Measurements from ENCODE around the gene RGMB. TPM values are rescaled to one million over a fixed set of nuclear protein-coding genes. Genes with fewer than 3 reads are reported as not detected.

RGMB gene
- polyA plus RNA-seq, 1 of the 3 experiments (the other 2 are of a cell fraction): 86.7 TPM

DNA sequence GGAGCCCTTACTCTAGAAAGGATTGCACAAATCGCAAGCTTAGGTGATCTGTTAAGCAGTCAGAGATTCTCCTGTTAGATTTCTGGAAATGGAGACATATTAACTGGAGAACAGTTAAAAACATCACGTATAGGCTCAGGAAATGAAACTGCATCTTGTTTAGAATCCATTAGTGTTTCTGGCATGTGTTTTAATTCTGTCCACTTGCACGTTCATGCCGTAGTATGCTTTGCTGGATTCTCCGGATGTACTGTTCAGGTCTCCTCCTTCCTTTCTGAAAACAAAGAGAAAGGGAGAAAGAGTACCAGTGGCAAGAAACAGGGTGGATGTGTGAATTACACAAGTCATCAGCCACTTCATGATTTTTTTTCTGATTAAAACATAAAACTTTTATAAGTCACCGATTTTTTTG is 2.5 kb upstream of the RGMB start:
- H3K27me3 ChIP-seq (ENCODE audit: insufficient read depth): no peaks in the 10 kb centered on the region
- DNase-seq: peak; percentile 20
- peak overlapping the region; percentile 83 to 90 for H3K4me3 ChIP-seq (ENCODE audit: low read depth in 2 of 2, low read length in 1 of 2)
- H4K20me1 ChIP-seq (ENCODE audit: insufficient read depth): peaks cover 20% of the 10 kb centered on the region
- peak overlapping the region; percentile 99 for H3K9ac ChIP-seq
- peaks cover 30% of the 10 kb centered on the region for H3F3A ChIP-seq (replicated peaks; ENCODE audit: insufficient read depth)
- H3K4me2 ChIP-seq: peak overlapping the region; percentile 90
- H3K27ac ChIP-seq (ENCODE audit: low read depth in 2 of 2, low read length in 1 of 2): peak overlapping the region; percentile 71 to 96
- H3K9me3 ChIP-seq: no peaks in the 10 kb centered on the region
- CTCF ChIA-PET: interaction anchor here (0.7 to 13.6 kb wide), 14 partner anchors 12 to 158 kb away, joined by 3 to 409 read pairs (median 4); partner anchors contain the start of gene CHD1
- H3K4me1 ChIP-seq (ENCODE audit: control insufficient read depth in 1 of 2, insufficient read depth in 2 of 2, low read depth in 1 of 2, low read length in 1 of 2): peaks cover 9 to 18% of the 10 kb centered on the region in 2 experiments; a peak in 3 of 4 replicates
- peaks cover 0 to 31% of the 10 kb centered on the region in 2 experiments for H3K36me3 ChIP-seq (replicated peaks in 1 of 2; ENCODE audit: control insufficient read depth in 1 of 2, insufficient read depth in 2 of 2, low read length in 1 of 2)
- WGBS (ENCODE audit: low lambda C conversion rate): 0% methylated on average over 6 of the region's 6 CpGs
- H3K9me2 ChIP-seq: no peaks in the 10 kb centered on the region
- TF ChIP-seq, protein P1, sequence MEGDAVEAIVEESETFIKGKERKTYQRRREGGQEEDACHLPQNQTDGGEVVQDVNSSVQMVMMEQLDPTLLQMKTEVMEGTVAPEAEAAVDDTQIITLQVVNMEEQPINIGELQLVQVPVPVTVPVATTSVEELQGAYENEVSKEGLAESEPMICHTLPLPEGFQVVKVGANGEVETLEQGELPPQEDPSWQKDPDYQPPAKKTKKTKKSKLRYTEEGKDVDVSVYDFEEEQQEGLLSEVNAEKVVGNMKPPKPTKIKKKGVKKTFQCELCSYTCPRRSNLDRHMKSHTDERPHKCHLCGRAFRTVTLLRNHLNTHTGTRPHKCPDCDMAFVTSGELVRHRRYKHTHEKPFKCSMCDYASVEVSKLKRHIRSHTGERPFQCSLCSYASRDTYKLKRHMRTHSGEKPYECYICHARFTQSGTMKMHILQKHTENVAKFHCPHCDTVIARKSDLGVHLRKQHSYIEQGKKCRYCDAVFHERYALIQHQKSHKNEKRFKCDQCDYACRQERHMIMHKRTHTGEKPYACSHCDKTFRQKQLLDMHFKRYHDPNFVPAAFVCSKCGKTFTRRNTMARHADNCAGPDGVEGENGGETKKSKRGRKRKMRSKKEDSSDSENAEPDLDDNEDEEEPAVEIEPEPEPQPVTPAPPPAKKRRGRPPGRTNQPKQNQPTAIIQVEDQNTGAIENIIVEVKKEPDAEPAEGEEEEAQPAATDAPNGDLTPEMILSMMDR (IDR thresholded peaks at IDR 0.05): no peak
- TF ChIP-seq POLR2AphosphoS5 (IDR thresholded peaks at IDR 0.05; ENCODE audit: low read depth, low read length): peak; percentile 3; the same call in 1 of the 2 replicates
- H3K79me2 ChIP-seq (ENCODE audit: insufficient read depth): peaks cover 65% of the 10 kb centered on the region
- H2AFZ ChIP-seq (ENCODE audit: low read depth): peak overlapping the region; percentile 17; the same call in 1 of the 2 replicates
- POLR2A ChIA-PET: interaction anchor here (0.6 kb wide), 1 partner anchor 1163 kb away, joined by 3 read pairs; no protein-coding TSS in a partner anchor

DNA sequence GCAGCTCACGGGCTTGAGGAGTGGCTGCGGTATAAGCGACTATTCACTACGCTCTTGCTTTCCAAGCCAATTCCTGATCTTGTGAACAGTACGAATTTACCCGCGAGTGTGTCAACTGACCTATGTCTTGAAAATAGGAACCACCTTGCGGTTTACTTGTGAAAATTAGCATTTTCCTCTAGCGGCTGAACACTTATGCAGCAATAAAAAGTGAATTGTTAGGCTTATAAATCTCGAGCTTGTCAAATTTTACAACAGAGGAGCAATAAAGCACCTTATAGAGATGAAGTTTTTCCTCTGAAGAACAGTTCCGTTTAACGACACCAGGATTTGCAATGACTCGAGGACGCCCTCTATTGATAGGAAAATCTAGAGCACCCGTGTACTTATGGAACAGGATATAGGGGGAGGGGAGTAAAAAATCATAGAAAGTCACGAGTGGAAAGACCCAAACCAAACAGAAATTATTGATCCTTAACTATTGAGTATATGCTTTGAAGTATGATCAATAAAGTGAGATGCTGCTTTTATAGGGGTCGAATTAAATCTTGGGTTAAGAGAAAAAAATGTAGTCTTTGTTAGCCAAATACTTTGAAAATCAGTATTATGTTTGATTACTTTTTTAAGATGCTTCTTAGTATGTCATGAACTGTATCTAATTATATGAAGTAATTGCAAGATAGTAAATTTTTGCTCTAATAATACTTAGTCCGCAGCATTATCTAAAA is 1.9 kb upstream of the RGMB start:
- ChIA-PET POLR2A (interaction anchor here (0.6 kb wide), 2 partner anchors 1164 to 1926 kb away, joined by 3 to 7 read pairs; no protein-coding TSS in a partner anchor), CTCF (interaction anchor here (0.7 to 13.6 kb wide), 18 partner anchors 12 to 1540 kb away, joined by 3 to 409 read pairs (median 4); partner anchors contain the start of gene CHD1)
- Histone ChIP-seq H3K9ac (peak overlapping the region; percentile 99), H3F3A (replicated peaks; ENCODE audit: insufficient read depth) (peaks cover 30% of the 10 kb centered on the region), H4K20me1 (ENCODE audit: insufficient read depth) (peaks cover 26% of the 10 kb centered on the region), H3K36me3 (replicated peaks in 1 of 2; ENCODE audit: control insufficient read depth in 1 of 2, insufficient read depth in 2 of 2, low read length in 1 of 2) (peaks cover 0 to 36% of the 10 kb centered on the region in 2 experiments), H3K79me2 (ENCODE audit: insufficient read depth) (peaks cover 71% of the 10 kb centered on the region), H3K9me3 (no peaks in the 10 kb centered on the region), H3K27ac (ENCODE audit: low read depth in 2 of 2, low read length in 1 of 2) (peak overlapping the region; percentile 71 to 96; a peak in 3 of 4 replicates), H2AFZ (ENCODE audit: low read depth) (no peak overlapping the region; the same call in 1 of the 2 replicates), H3K4me2 (peak overlapping the region; percentile 90), H3K4me3 (ENCODE audit: low read depth in 2 of 2, low read length in 1 of 2) (peak overlapping the region; percentile 83 to 90), H3K27me3 (ENCODE audit: insufficient read depth) (no peaks in the 10 kb centered on the region), H3K4me1 (ENCODE audit: control insufficient read depth in 1 of 2, insufficient read depth in 2 of 2, low read depth in 1 of 2, low read length in 1 of 2) (peaks cover 9 to 18% of the 10 kb centered on the region in 2 experiments; a peak in 3 of 4 replicates), H3K9me2 (no peaks in the 10 kb centered on the region)
- 4% methylated on average over 18 of the region's 18 CpGs for WGBS (ENCODE audit: low lambda C conversion rate)
- DNase-seq: peak; percentile 75
- TF ChIP-seq YY1 (IDR thresholded peaks at IDR 0.05; ENCODE audit: low read depth) (no peak), RXRA (IDR thresholded peaks at IDR 0.05; ENCODE audit: borderline replicate concordance, low read depth) (no peak), TCF12 (IDR thresholded peaks at IDR 0.05) (0 out of 2 replicates have a peak, but pooled peaks have one; percentile 30), EZH2phosphoT487 (IDR thresholded peaks at IDR 0.05; ENCODE audit: borderline replicate concordance, low read depth) (no peak), MXI1 (IDR thresholded peaks at IDR 0.05; ENCODE audit: low read depth, low read length) (no peak), TAF1 (IDR thresholded peaks at IDR 0.05; ENCODE audit: borderline replicate concordance, low read depth, low read length) (peak; percentile 55; the same call in 1 of the 2 replicates), CHD2 (IDR thresholded peaks at IDR 0.05; ENCODE audit: low read length, partially characterized antibody) (peak; percentile 67), RAD21 (IDR thresholded peaks at IDR 0.05; ENCODE audit: low read length) (peak; percentile 69), GATA2 (CRISPR knock-in tag; IDR thresholded peaks at IDR 0.05) (no peak), GABPA (IDR thresholded peaks at IDR 0.05; ENCODE audit: low read depth) (no peak), USF1 (IDR thresholded peaks at IDR 0.05; ENCODE audit: borderline replicate concordance, low read depth) (no peak), NRF1 (IDR thresholded peaks at IDR 0.05; ENCODE audit: low read depth, low read length) (no peak), NFIC (IDR thresholded peaks at IDR 0.05; ENCODE audit: borderline replicate concordance) (no peak), FOXJ3 (CRISPR knock-in tag; IDR thresholded peaks at IDR 0.05) (no peak), REST (IDR thresholded peaks at IDR 0.05; ENCODE audit: low read depth, low read length) (no peak)
- TF ChIP-seq, protein P2, sequence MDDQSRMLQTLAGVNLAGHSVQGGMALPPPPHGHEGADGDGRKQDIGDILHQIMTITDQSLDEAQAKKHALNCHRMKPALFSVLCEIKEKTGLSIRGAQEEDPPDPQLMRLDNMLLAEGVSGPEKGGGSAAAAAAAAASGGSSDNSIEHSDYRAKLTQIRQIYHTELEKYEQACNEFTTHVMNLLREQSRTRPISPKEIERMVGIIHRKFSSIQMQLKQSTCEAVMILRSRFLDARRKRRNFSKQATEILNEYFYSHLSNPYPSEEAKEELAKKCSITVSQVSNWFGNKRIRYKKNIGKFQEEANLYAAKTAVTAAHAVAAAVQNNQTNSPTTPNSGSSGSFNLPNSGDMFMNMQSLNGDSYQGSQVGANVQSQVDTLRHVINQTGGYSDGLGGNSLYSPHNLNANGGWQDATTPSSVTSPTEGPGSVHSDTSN (IDR thresholded peaks at IDR 0.05): no peak
